Calu3 (cell line): ENCODE measurements around the gene IPO11. TPM values are rescaled to one million over a fixed set of nuclear protein-coding genes. Genes with fewer than 3 reads are reported as not detected.

Source experiments
- BruUV-seq: library from RNA; stranded (reverse); fragments of 400-500 nt; replicated peaks from 2 replicates; lab custom pipeline; 2021; lab: Mats Ljungman, UMichigan
- CTCF ChIA-PET: fragments of 300-600 bp; sonication (Branson Sonifier 250); formaldehyde crosslinking; loops from one replicate; lab custom pipeline; 2022; ENCODE audit warnings: antibody characterized with exemption; lab: Charles Lee
- DNase-seq: peaks from one replicate; pipeline ENCODE4 v3.0.0; 2022
- H3K27ac Mint-ChIP-seq: one replicate; pipeline ENCODE4 v1.8.0; 2022; ENCODE audit warnings: mixed read lengths; ENCODE audit not compliant: unreplicated experiment
- H3K27me3 Mint-ChIP-seq: one replicate; pipeline ENCODE4 v1.8.0; 2022; ENCODE audit warnings: mixed read lengths; ENCODE audit not compliant: unreplicated experiment
- H3K36me3 Mint-ChIP-seq: one replicate; pipeline ENCODE4 v1.8.0; 2022; ENCODE audit warnings: mild to moderate bottlenecking, moderate library complexity, mixed read lengths; ENCODE audit not compliant: insufficient read depth, unreplicated experiment
- H3K4me1 Mint-ChIP-seq: one replicate; pipeline ENCODE4 v1.8.0; 2022; ENCODE audit warnings: mild to moderate bottlenecking, low read depth, mixed read lengths; ENCODE audit not compliant: unreplicated experiment
- H3K4me3 Mint-ChIP-seq: one replicate; pipeline ENCODE4 v1.8.0; 2022; ENCODE audit warnings: mild to moderate bottlenecking, low read depth, moderate library complexity, mixed read lengths; ENCODE audit not compliant: unreplicated experiment
- H3K9me3 Mint-ChIP-seq: one replicate; pipeline ENCODE4 v1.8.0; 2022; ENCODE audit warnings: low read depth, mixed read lengths; ENCODE audit not compliant: unreplicated experiment
- intact Hi-C: fragments of 100-400 bp; cut with micrococcal nuclease; formaldehyde crosslinking; loops from one replicate; pipeline ENCODE4 v1.10.0; 2022; ENCODE audit not compliant: unreplicated experiment
- total RNA-seq: library from RNA; stranded (reverse); gene quantifications from 2 replicates; pipeline ENCODE4 v1.2.3, GENCODE V29; 2022
- TF ChIP-seq, protein P1 (sequence below): fragments of 200-600 bp; IDR thresholded peaks from one replicate; pipeline ENCODE4 v1.8.0; 2022; ENCODE audit warnings: antibody characterized with exemption; ENCODE audit not compliant: unreplicated experiment

The IPO11 gene
- total RNA-seq, 1 experiment from 2014 or later = 47.3 TPM

DNA sequence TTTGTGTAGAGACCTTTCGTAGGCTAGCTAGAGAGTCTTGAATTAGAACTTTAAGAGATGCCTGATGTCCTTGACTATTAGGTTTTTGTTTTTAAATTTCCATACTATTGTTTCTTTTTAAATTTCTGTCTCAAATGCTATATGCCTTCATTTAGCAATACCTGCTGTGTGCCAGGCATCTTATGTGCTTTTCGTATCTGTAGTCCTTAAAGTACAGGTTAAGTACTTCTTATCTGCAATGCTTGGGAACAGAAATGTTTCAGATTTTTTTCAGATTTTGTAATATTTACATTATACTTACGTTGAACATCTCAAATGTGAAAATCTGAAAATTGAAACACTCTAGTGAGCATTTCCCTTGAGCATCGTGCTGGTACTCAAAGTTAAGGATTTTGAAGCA, 49.0 kb downstream of the IPO11 start:
- H3K9me3 Mint-ChIP-seq = no peaks in the 10 kb centered on the region
- intact Hi-C loops = no loop called here
- CTCF ChIA-PET = no interaction called here
- peaks cover 5% of the 10 kb centered on the region for H3K36me3 Mint-ChIP-seq
- no peaks in the 10 kb centered on the region for H3K27me3 Mint-ChIP-seq
- H3K27ac Mint-ChIP-seq = no peak overlapping the region
- H3K4me1 Mint-ChIP-seq = no peaks in the 10 kb centered on the region
- BruUV-seq = no TSS peak
- TF ChIP-seq, protein P1, sequence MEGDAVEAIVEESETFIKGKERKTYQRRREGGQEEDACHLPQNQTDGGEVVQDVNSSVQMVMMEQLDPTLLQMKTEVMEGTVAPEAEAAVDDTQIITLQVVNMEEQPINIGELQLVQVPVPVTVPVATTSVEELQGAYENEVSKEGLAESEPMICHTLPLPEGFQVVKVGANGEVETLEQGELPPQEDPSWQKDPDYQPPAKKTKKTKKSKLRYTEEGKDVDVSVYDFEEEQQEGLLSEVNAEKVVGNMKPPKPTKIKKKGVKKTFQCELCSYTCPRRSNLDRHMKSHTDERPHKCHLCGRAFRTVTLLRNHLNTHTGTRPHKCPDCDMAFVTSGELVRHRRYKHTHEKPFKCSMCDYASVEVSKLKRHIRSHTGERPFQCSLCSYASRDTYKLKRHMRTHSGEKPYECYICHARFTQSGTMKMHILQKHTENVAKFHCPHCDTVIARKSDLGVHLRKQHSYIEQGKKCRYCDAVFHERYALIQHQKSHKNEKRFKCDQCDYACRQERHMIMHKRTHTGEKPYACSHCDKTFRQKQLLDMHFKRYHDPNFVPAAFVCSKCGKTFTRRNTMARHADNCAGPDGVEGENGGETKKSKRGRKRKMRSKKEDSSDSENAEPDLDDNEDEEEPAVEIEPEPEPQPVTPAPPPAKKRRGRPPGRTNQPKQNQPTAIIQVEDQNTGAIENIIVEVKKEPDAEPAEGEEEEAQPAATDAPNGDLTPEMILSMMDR = no peak
- no peak overlapping the region for H3K4me3 Mint-ChIP-seq
- no peak for DNase-seq

DNA sequence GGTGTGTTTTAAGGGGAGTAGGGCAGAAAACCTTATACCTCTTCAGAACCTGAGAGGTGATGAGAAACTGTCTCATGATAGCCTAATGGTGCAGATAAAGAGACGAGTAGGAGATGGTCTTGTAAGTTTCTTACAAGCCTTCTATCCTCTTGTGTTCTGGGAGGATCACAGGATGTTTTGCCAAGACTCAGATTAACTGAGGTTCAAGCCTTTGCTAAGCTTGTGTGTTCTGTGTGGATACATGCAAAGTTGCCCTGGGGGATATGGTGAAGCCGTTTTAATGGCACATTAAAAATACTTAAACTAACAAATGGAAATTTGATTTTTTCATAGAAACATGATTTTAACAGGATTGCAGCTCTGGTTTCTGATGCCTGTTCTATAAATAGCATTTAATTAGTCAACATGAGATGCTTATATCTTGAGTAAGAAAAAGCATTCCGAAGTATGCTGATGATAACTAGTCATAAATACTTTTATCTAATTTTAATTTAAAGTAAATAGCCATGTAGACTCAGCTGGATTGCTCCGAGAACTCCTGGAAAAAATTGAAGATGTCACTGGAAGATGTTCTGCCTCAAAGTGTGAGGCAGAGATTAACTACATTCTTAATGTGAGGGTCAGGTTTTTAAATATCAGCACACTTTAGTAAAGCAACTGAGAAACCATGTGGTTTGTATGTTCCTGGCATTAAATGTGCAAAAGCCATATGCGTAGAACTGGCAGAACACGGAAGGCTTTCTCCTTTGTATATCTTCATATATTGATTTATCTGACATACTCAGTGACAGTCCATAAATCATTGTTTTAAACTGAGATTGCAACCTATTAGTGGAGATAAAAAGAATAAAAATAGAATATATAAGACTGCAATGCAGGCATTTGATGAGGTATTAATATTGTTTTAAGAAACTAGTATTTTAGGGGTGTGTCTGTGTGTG, 53.7 kb downstream of the IPO11 start:
- TF ChIP-seq, protein P1 = no peak
- no TSS peak for BruUV-seq
- Mint-ChIP-seq H3K36me3 (peaks cover 5% of the 10 kb centered on the region), H3K4me1 (no peaks in the 10 kb centered on the region), H3K27ac (no peak overlapping the region), H3K9me3 (no peaks in the 10 kb centered on the region), H3K27me3 (no peaks in the 10 kb centered on the region), H3K4me3 (no peak overlapping the region)
- CTCF ChIA-PET = interaction anchor here (0.6 kb wide), 1 partner anchor 7 kb away, joined by 3 read pairs; no protein-coding TSS in a partner anchor
- intact Hi-C loops = no loop called here
- DNase-seq = no peak

- DNase-seq = no peak
- no peak overlapping the region for H3K27ac Mint-ChIP-seq
- intact Hi-C loops = no loop called here
- no peaks in the 10 kb centered on the region for H3K9me3 Mint-ChIP-seq
- no peak overlapping the region for H3K4me3 Mint-ChIP-seq
- H3K4me1 Mint-ChIP-seq = no peaks in the 10 kb centered on the region
- TF ChIP-seq, protein P1 = no peak
- no peaks in the 10 kb centered on the region for H3K27me3 Mint-ChIP-seq
- BruUV-seq = no TSS peak
- CTCF ChIA-PET = no interaction called here
- no peaks in the 10 kb centered on the region for H3K36me3 Mint-ChIP-seq
These were observed 60.6 kb downstream of the IPO11 start for GRCh38 chr5:62473209-62473608.

DNA sequence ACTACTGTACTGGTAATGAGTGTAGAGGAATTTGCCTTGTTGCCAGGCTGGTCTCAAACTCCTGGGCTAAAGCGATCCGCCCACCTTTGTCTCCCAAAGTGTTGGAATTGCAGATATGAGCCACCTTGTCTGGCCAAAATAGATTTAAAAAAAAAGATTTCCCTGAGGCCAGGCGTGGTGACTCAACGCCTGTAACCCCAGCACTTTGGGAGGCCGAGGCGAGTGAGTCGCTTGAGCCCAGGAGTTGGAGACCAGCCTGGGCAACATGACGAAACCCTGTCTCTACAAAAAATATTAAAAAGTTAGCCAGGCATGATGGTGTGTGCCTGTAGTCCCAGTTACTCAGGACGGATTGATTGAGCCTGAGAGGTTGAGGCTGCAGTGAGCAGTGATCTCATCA, 62.5 kb downstream of the IPO11 start:
- H3K4me3 Mint-ChIP-seq = no peak overlapping the region
- intact Hi-C loops = no loop called here
- CTCF ChIA-PET = interaction anchor here (1.3 kb wide), 1 partner anchor 15 kb away, joined by 3 read pairs; no protein-coding TSS in a partner anchor

More for the DNA sequence above, 62.5 kb downstream of the IPO11 start:
- H3K4me1 Mint-ChIP-seq = no peaks in the 10 kb centered on the region
- no peaks in the 10 kb centered on the region for H3K27me3 Mint-ChIP-seq
- H3K9me3 Mint-ChIP-seq = no peaks in the 10 kb centered on the region
- BruUV-seq = no TSS peak
- no peak overlapping the region for H3K27ac Mint-ChIP-seq
- TF ChIP-seq, protein P1 = no peak
- H3K36me3 Mint-ChIP-seq = no peaks in the 10 kb centered on the region
- no peak for DNase-seq
